Heart left ventricle (tissue), 16 donors: ENCODE measurements around the gene CLIP2. TPM values are rescaled to one million over a fixed set of nuclear protein-coding genes. Genes with fewer than 3 reads are reported as not detected.

Experiments used
- ATAC-seq, 4 donors: fragments of 200-7000 bp; cut with Tn5 transposase; one replicate each; pipeline ENCODE4 v1.9.1; 2020 to 2022; ENCODE audit warnings: moderate library complexity in 4 of 4, mild to moderate bottlenecking in 3 of 4, moderate number of reproducible peaks in 1 of 4
- DNase-seq, 5 donors: peaks; one replicate each; pipeline ENCODE4 v3.0.0-alpha.2; 2020
- H3K27ac ChIP-seq, 12 donors: fragments of 200-600 bp; sonication (generic) in 4 of 12; one replicate each; pipeline versions ENCODE4 v1.5.0 to v1.8.0; 2016 to 2022; ENCODE audit warnings: mild to moderate bottlenecking in 2 of 12
- H3K27me3 ChIP-seq, 9 donors: fragments of 200-600 bp; sonication (generic) in 2 of 9; one replicate each; pipeline versions ENCODE4 v1.5.1 to v1.8.0; 2016 to 2022; ENCODE audit warnings: mild to moderate bottlenecking in 3 of 9
- H3K36me3 ChIP-seq, 9 donors: fragments of 200-600 bp; sonication (generic) in 2 of 9; one replicate each; pipeline versions ENCODE4 v1.5.0 to v1.8.0; 2018 to 2022; ENCODE audit warnings: mild to moderate bottlenecking in 2 of 9
- H3K4me1 ChIP-seq, 12 donors: fragments of 200-600 bp; sonication (generic) in 4 of 12; one replicate each; pipeline versions ENCODE4 v1.5.0 to v1.8.0; 2016 to 2022; ENCODE audit warnings: mild to moderate bottlenecking in 3 of 12
- H3K4me3 ChIP-seq, 12 donors: fragments of 200-600 bp; sonication (generic) in 4 of 12; one replicate each; pipeline versions ENCODE4 v1.5.0 to v1.8.0; 2017 to 2022; ENCODE audit warnings: mild to moderate bottlenecking in 9 of 12, moderate library complexity in 4 of 12
- H3K9me3 ChIP-seq, 12 donors: fragments of 200-600 bp; sonication (generic) in 4 of 12; one replicate each; pipeline versions ENCODE4 v1.5.0 to v1.8.0; 2016 to 2022; ENCODE audit warnings: mild to moderate bottlenecking in 1 of 12
- POLR2A ChIP-seq, 2 donors: fragments of 450-650 bp; IDR thresholded peaks; one replicate each; pipeline ENCODE4 v1.6.1; 2017; ENCODE audit warnings: antibody characterized with exemption in 2 of 2, mild to moderate bottlenecking in 2 of 2, moderate library complexity in 2 of 2
- WGBS, 4 donors: extraction: QIAGEN DNeasy Blood & Tissue Kit in 2 of 4; methylation state at CpG; one replicate each; pipeline versions ENCODE4 v1.1.5 to v1.1.7; 2013 to 2018; 5-methylcytosine and 5-hydroxymethylcytosine counted together
- intact Hi-C, 10 donors: fragments of 100-400 bp; cut with DNase I; formaldehyde crosslinking; loops; one replicate each; pipeline versions ENCODE4 v1.11.1 to v1.14.2; 2022
- polyA plus RNA-seq, 2 donors: library from polyadenylated mRNA; stranded (reverse); fragments of 200-250 nt; gene quantifications; one replicate each; pipeline ENCODE4 v1.2.3, GENCODE V29; 2013
- total RNA-seq, 9 donors: library from RNA; depleted of rRNA in 2 of 9; stranded (reverse); fragments of >200 nt in 2 of 9; fragmentation: NEBNext Ultra II Directional in 3 of 9; extraction: Animal tissue kit (Norgen Biotek cat#: 25700) in 3 of 9; gene quantifications; one replicate each; pipeline versions ENCODE4 v1.1.0 to v1.2.4, GENCODE V29; 2016 to 2023
- TF ChIP-seq, protein P1 (sequence below), 12 donors: fragments of 200-600 bp; sonication (generic) in 4 of 12; IDR thresholded peaks; one replicate each; pipeline versions ENCODE4 v1.5.0 to v1.8.0; 2018 to 2022; ENCODE audit warnings: antibody characterized with exemption in 12 of 12, mild to moderate bottlenecking in 5 of 12
- donor health status: ischemic (EF 13 %, LVEDD 7.1; RV severe dilation, severe dysfunction).
- donor health status: healthy with polysubstance abuse.
- donor health status: DM: no; HTN: yes; CAD: no.
- donor health status: DM: no; HTN: no; CAD: no.
- donor health status: ischemic (EF 25% LVEDD 6.9; RV normal size, moderate dysfunction).
- donor health status: ischemic (EF 25% LVEDD 5.7; RV mildly dilated, moderate dysfunction).
- donor health status: healthy.
- donor health status: DM: yes; HTN: yes; CAD: no.
- donor health status: ischemic (EF 35%, LVEDD 5.7; RV mildly dilated, moderate dysfunction).
- donor health status: nonischemic (EF 11% LVEDD 7.7; RV severe dilation, severe dysfunction).
- donor health status: DM: yes; HTN: yes; CAD: no.
- donor health status: PGD.
- donor health status: ischemic (EF 29% LVEDD 5.4; RV normal size, mild dysfunction).
- donor health status: nonischemic (EF 23%, LVEDD 6.1; RV moderate dilation, normal function).

The CLIP2 gene
- total and polyA plus RNA-seq, 11 donors = 4.2 to 17.7 (median 9.0) TPM

DNA sequence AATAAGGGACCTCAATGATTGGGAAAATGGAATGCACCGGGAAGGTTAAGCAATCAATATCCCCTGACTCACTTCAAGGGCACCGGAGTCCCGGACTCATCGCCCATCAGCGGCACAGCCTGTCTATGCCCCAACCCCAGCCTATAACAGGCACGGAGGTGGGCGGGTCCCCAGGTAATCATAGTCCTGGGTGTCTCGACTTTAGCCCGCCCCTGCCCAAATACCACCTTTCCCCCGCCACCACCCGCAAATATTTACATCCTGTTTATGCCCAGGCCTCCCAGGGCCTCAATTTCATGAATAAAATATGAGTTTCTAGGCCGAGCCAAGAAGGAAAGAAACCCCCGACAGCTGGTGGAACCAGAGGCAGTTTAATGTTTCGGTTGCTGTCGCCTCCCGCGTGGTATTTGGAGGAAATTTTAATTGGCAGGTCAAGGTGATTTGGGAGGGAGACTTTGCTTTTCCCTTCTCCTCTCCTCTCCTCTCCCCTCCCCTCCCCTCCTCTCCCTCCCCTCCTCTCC lies 19.4 kb upstream of the CLIP2 start:
- WGBS, 4 donors = 1 to 2% (median 2%) methylated on average over 15 to 17 of the region's 17 CpGs
- intact Hi-C loops = no loop called here
- Histone ChIP-seq H3K27me3 (no peaks in the 10 kb centered on the region), H3K27ac (peak overlapping the region in 4 of 12 donors; percentile 2 to 55 (median 31)), H3K9me3 (no peaks in the 10 kb centered on the region), H3K36me3 (no peaks in the 10 kb centered on the region), H3K4me3 (peak overlapping the region in 11 of 12 donors; percentile 30 to 79 (median 57)), H3K4me1 (peaks cover 0 to 32% (median 13%) of the 10 kb centered on the region in 12 donors)
- ATAC-seq (peak; percentile 5 to 34 (median 28)), DNase-seq (peak; percentile 52 to 70 (median 59))
- TF ChIP-seq POLR2A (IDR thresholded peaks at IDR 0.05) = no peak
- TF ChIP-seq, protein P1, sequence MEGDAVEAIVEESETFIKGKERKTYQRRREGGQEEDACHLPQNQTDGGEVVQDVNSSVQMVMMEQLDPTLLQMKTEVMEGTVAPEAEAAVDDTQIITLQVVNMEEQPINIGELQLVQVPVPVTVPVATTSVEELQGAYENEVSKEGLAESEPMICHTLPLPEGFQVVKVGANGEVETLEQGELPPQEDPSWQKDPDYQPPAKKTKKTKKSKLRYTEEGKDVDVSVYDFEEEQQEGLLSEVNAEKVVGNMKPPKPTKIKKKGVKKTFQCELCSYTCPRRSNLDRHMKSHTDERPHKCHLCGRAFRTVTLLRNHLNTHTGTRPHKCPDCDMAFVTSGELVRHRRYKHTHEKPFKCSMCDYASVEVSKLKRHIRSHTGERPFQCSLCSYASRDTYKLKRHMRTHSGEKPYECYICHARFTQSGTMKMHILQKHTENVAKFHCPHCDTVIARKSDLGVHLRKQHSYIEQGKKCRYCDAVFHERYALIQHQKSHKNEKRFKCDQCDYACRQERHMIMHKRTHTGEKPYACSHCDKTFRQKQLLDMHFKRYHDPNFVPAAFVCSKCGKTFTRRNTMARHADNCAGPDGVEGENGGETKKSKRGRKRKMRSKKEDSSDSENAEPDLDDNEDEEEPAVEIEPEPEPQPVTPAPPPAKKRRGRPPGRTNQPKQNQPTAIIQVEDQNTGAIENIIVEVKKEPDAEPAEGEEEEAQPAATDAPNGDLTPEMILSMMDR (IDR thresholded peaks at IDR 0.05) = no peak

DNA sequence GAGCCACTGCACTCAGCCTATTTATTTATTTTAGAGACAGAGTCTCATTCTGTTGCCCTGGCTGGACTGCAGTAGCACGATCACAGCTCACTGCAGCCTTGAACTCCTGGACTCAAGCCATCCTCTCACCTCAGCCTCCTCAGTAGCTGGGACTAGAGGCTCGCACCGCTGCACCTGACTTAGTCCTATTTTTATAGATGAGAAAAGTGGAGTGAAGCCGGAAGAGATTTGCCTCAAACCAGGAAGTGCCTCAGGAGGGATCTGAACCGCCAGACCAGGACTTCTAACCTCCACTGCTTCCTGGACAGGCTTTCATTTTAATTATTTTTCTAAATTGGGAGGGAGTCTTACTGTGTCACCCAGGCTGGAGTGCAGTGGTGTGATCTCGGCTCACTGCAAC lies 17.5 kb upstream of the CLIP2 start:
- 49 to 73% (median 64%) methylated on average over 6 of the region's 6 CpGs for WGBS, 4 donors
- Histone ChIP-seq H3K4me1 (peaks cover 0 to 32% (median 13%) of the 10 kb centered on the region in 12 donors), H3K27ac (peak overlapping the region; percentile 68 to 95 (median 80)), H3K36me3 (no peaks in the 10 kb centered on the region), H3K4me3 (peak overlapping the region in 3 of 12 donors; percentile 1 to 25 (median 10)), H3K9me3 (no peaks in the 10 kb centered on the region), H3K27me3 (no peaks in the 10 kb centered on the region)
- no peak for TF ChIP-seq POLR2A (IDR thresholded peaks at IDR 0.05)
- TF ChIP-seq, protein P1 (IDR thresholded peaks at IDR 0.05) = no peak
- intact Hi-C loops = loop anchor here in 1 of 10 donors (1.0 kb wide), 1 partner anchor 18 kb away; the partner anchor contains the start of gene CLIP2
- no peak for DNase-seq
- no peak for ATAC-seq

DNA sequence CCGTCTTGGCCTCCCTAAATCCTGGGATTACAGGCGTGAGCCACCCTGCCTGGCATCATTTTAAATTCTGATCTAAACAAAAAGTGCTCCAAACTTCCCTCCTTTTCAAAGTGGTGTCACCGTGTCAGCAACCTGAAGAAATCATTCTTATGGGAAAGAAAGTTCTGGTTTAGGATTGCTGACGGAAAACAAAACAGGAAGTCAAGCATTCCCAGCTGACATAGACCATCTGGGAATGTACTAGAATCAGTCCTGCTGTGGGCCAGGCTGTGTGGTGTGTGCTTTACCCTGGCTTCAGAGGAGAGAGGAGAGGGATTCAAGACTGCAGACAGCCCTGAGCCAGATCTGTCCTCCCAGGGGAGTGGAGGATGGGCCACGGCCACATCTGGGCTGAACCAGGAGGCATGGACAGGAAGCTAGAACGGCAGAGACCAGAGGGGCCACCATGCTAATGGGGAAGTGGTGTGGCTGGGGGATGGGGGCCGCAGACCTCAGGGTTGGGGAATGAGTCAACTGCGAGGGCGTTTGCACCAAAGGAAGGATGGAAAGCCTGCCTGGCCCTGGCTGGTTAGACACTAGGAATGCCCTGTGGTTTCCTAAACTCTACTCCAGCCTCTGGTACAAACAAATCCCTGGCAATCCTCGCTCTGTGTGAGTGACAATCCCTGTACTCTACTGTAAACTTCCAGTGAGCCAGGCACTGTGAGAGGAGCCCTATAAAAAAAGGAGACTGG lies 16.7 kb upstream of the CLIP2 start:
- intact Hi-C loops = no loop called here
- Histone ChIP-seq H3K4me3 (peak overlapping the region in 4 of 12 donors; percentile 1 to 25 (median 10)), H3K9me3 (no peaks in the 10 kb centered on the region), H3K27me3 (no peaks in the 10 kb centered on the region), H3K36me3 (no peaks in the 10 kb centered on the region), H3K27ac (peak overlapping the region; percentile 68 to 95 (median 80)), H3K4me1 (peaks cover 0 to 32% (median 13%) of the 10 kb centered on the region in 12 donors)
- TF ChIP-seq, protein P1 (IDR thresholded peaks at IDR 0.05) = no peak
- no peak for TF ChIP-seq POLR2A (IDR thresholded peaks at IDR 0.05)
- ATAC-seq (peak; percentile 85 to 91 (median 90)), DNase-seq (peak; percentile 82 to 90 (median 89))
- 34 to 49% (median 47%) methylated on average over 9 to 10 of the region's 10 CpGs for WGBS, 4 donors

DNA sequence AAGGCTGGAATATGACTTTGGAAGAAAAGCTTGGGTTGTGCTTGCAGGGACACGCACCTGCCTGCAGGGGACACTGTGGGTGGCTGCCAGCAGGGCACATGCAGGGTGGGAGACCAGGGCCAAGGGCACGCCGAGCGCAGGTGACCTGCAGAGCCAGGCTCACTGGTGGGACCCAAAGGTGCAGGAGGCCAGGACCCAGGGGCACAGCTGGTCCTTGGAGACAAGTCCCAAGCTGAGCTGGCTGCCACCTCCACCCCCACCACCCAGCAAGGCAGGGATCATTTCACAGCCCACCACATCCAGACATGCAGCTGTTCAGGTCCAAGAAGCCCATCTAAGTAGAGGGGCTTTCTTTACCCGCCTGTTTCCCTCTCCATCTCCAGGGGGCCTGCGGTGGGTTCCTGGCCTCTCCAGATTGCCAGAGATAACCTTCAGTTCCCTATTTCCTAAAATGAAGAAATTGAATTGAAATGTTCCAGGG lies 13.8 kb upstream of the CLIP2 start:
- H3K27ac ChIP-seq = peak overlapping the region in 1 of 12 donors; percentile 24
- no peaks in the 10 kb centered on the region for H3K36me3 ChIP-seq
- no peaks in the 10 kb centered on the region for H3K27me3 ChIP-seq
- TF ChIP-seq POLR2A (IDR thresholded peaks at IDR 0.05) = no peak
- TF ChIP-seq, protein P1 (IDR thresholded peaks at IDR 0.05) = peak; percentile 11 to 52 (median 36)
- ATAC-seq (no peak), DNase-seq (no peak)
- peaks cover 0 to 41% (median 24%) of the 10 kb centered on the region in 12 donors for H3K4me1 ChIP-seq
- WGBS, 4 donors = 58 to 69% (median 63%) methylated on average over 6 of the region's 6 CpGs
- intact Hi-C loops = no loop called here
- H3K4me3 ChIP-seq = no peak overlapping the region
- H3K9me3 ChIP-seq = no peaks in the 10 kb centered on the region
